Measurements from ENCODE around the gene MYLIP.

The MYLIP gene

GRCh38 chr6:16140607-16141006 lies 11.7 kb downstream of the MYLIP start:
- Mint-ChIP-seq H3K27me3 (ENCODE audit: low read depth) (no peaks in the 10 kb centered on the region), H3K4me1 (ENCODE audit: low read depth) (peaks cover 40% of the 10 kb centered on the region), H3K4me3 (no peak overlapping the region), H3K36me3 (ENCODE audit: low read depth) (peaks cover 38% of the 10 kb centered on the region), H3K27ac (no peak overlapping the region), H3K9me3 (no peaks in the 10 kb centered on the region)

GRCh38 chr6:16141514-16141913 lies 12.6 kb downstream of the MYLIP start:
- H3K9me3 Mint-ChIP-seq = no peaks in the 10 kb centered on the region
- peaks cover 45% of the 10 kb centered on the region for H3K36me3 Mint-ChIP-seq (ENCODE audit: low read depth)
- H3K27ac Mint-ChIP-seq = no peak overlapping the region
- H3K27me3 Mint-ChIP-seq (ENCODE audit: low read depth) = no peaks in the 10 kb centered on the region
- H3K4me3 Mint-ChIP-seq = no peak overlapping the region
- peaks cover 32% of the 10 kb centered on the region for H3K4me1 Mint-ChIP-seq (ENCODE audit: low read depth)

- H3K27ac Mint-ChIP-seq = no peak overlapping the region
- H3K4me1 Mint-ChIP-seq (ENCODE audit: low read depth) = peaks cover 15% of the 10 kb centered on the region
- H3K27me3 Mint-ChIP-seq (ENCODE audit: low read depth) = no peaks in the 10 kb centered on the region
- H3K36me3 Mint-ChIP-seq (ENCODE audit: low read depth) = peaks cover 70% of the 10 kb centered on the region
- no peaks in the 10 kb centered on the region for H3K9me3 Mint-ChIP-seq
- H3K4me3 Mint-ChIP-seq = no peak overlapping the region
Measured at GRCh38 chr6:16145038-16145437, 16.2 kb downstream of the MYLIP start.

GRCh38 chr6:16146028-16146427 lies 17.1 kb downstream of the MYLIP start:
- H3K27me3 Mint-ChIP-seq (ENCODE audit: low read depth) = no peaks in the 10 kb centered on the region
- H3K27ac Mint-ChIP-seq = no peak overlapping the region

GRCh38 chr6:16146527-16146955 lies 17.7 kb downstream of the MYLIP start:
- no peaks in the 10 kb centered on the region for H3K9me3 Mint-ChIP-seq
- H3K4me1 Mint-ChIP-seq (ENCODE audit: low read depth) = peaks cover 8% of the 10 kb centered on the region
- no peaks in the 10 kb centered on the region for H3K27me3 Mint-ChIP-seq (ENCODE audit: low read depth)
- H3K4me3 Mint-ChIP-seq = no peak overlapping the region
- no peak overlapping the region for H3K27ac Mint-ChIP-seq
- peaks cover 66% of the 10 kb centered on the region for H3K36me3 Mint-ChIP-seq (ENCODE audit: low read depth)

More at GRCh38 chr6:16146028-16146427, 17.1 kb downstream of the MYLIP start:
- Mint-ChIP-seq H3K9me3 (no peaks in the 10 kb centered on the region), H3K4me3 (no peak overlapping the region), H3K36me3 (ENCODE audit: low read depth) (peaks cover 68% of the 10 kb centered on the region), H3K4me1 (ENCODE audit: low read depth) (peaks cover 8% of the 10 kb centered on the region)

GRCh38 chr6:16148498-16148897 lies 19.6 kb downstream of the MYLIP start:
- Mint-ChIP-seq H3K27ac (no peak overlapping the region), H3K36me3 (ENCODE audit: low read depth) (peaks cover 53% of the 10 kb centered on the region), H3K4me3 (no peak overlapping the region), H3K9me3 (no peaks in the 10 kb centered on the region), H3K4me1 (ENCODE audit: low read depth) (peaks cover 6% of the 10 kb centered on the region), H3K27me3 (ENCODE audit: low read depth) (no peaks in the 10 kb centered on the region)

GRCh38 chr6:16149305-16149704 lies 20.4 kb downstream of the MYLIP start:
- Mint-ChIP-seq H3K4me1 (ENCODE audit: low read depth) (peaks cover 6% of the 10 kb centered on the region), H3K27ac (no peak overlapping the region), H3K27me3 (ENCODE audit: low read depth) (no peaks in the 10 kb centered on the region), H3K36me3 (ENCODE audit: low read depth) (peaks cover 47% of the 10 kb centered on the region), H3K9me3 (no peaks in the 10 kb centered on the region), H3K4me3 (no peak overlapping the region)

- peaks cover 50% of the 10 kb centered on the region for H3K36me3 Mint-ChIP-seq (ENCODE audit: low read depth)
- peaks cover 6% of the 10 kb centered on the region for H3K4me1 Mint-ChIP-seq (ENCODE audit: low read depth)
- H3K4me3 Mint-ChIP-seq = no peak overlapping the region
- H3K9me3 Mint-ChIP-seq = peaks cover under 1% of the 10 kb centered on the region
- no peaks in the 10 kb centered on the region for H3K27me3 Mint-ChIP-seq (ENCODE audit: low read depth)
- no peak overlapping the region for H3K27ac Mint-ChIP-seq
Measured at GRCh38 chr6:16150098-16150497, 21.2 kb downstream of the MYLIP start.

- Mint-ChIP-seq H3K27me3 (ENCODE audit: low read depth) (no peaks in the 10 kb centered on the region), H3K9me3 (peaks cover 5% of the 10 kb centered on the region), H3K4me1 (ENCODE audit: low read depth) (peaks cover 3% of the 10 kb centered on the region), H3K4me3 (no peak overlapping the region), H3K27ac (no peak overlapping the region), H3K36me3 (ENCODE audit: low read depth) (peaks cover 42% of the 10 kb centered on the region)
Measured at GRCh38 chr6:16153211-16153820, 24.4 kb downstream of the MYLIP start.

GRCh38 chr6:16154904-16155303 lies 26.0 kb downstream of the MYLIP start:
- Mint-ChIP-seq H3K36me3 (ENCODE audit: low read depth) (peaks cover 31% of the 10 kb centered on the region), H3K27me3 (ENCODE audit: low read depth) (no peaks in the 10 kb centered on the region), H3K27ac (no peak overlapping the region), H3K4me3 (no peak overlapping the region), H3K9me3 (peaks cover 5% of the 10 kb centered on the region), H3K4me1 (ENCODE audit: low read depth) (no peaks in the 10 kb centered on the region)

GRCh38 chr6:16157492-16157891 lies 28.6 kb downstream of the MYLIP start:
- Mint-ChIP-seq H3K27ac (no peak overlapping the region), H3K27me3 (ENCODE audit: low read depth) (no peaks in the 10 kb centered on the region), H3K36me3 (ENCODE audit: low read depth) (peaks cover 22% of the 10 kb centered on the region), H3K4me1 (ENCODE audit: low read depth) (peaks cover 8% of the 10 kb centered on the region), H3K9me3 (peaks cover 5% of the 10 kb centered on the region), H3K4me3 (no peak overlapping the region)

GRCh38 chr6:16157909-16158308 lies 29.0 kb downstream of the MYLIP start:
- H3K27ac Mint-ChIP-seq = no peak overlapping the region
- no peaks in the 10 kb centered on the region for H3K27me3 Mint-ChIP-seq (ENCODE audit: low read depth)
- peaks cover 8% of the 10 kb centered on the region for H3K4me1 Mint-ChIP-seq (ENCODE audit: low read depth)
- peaks cover 19% of the 10 kb centered on the region for H3K36me3 Mint-ChIP-seq (ENCODE audit: low read depth)
- no peak overlapping the region for H3K4me3 Mint-ChIP-seq
- H3K9me3 Mint-ChIP-seq = peaks cover 5% of the 10 kb centered on the region

- H3K4me3 Mint-ChIP-seq = no peak overlapping the region
- peaks cover 19% of the 10 kb centered on the region for H3K36me3 Mint-ChIP-seq (ENCODE audit: low read depth)
- H3K27ac Mint-ChIP-seq = no peak overlapping the region
- peaks cover 5% of the 10 kb centered on the region for H3K9me3 Mint-ChIP-seq
- no peaks in the 10 kb centered on the region for H3K27me3 Mint-ChIP-seq (ENCODE audit: low read depth)
- peaks cover 11% of the 10 kb centered on the region for H3K4me1 Mint-ChIP-seq (ENCODE audit: low read depth)
Measured at GRCh38 chr6:16158943-16159557, 30.2 kb downstream of the MYLIP start.

- Mint-ChIP-seq H3K36me3 (ENCODE audit: low read depth) (peaks cover 10% of the 10 kb centered on the region), H3K27me3 (ENCODE audit: low read depth) (peaks cover 2% of the 10 kb centered on the region), H3K4me3 (no peak overlapping the region), H3K4me1 (ENCODE audit: low read depth) (peaks cover 11% of the 10 kb centered on the region), H3K27ac (no peak overlapping the region), H3K9me3 (no peaks in the 10 kb centered on the region)
Measured at GRCh38 chr6:16160794-16161193, 31.9 kb downstream of the MYLIP start.

- H3K4me1 Mint-ChIP-seq (ENCODE audit: low read depth) = peaks cover 11% of the 10 kb centered on the region
- peaks cover 14% of the 10 kb centered on the region for H3K27me3 Mint-ChIP-seq (ENCODE audit: low read depth)
- H3K36me3 Mint-ChIP-seq (ENCODE audit: low read depth) = peaks cover 7% of the 10 kb centered on the region
- H3K27ac Mint-ChIP-seq = no peak overlapping the region
- H3K9me3 Mint-ChIP-seq = no peaks in the 10 kb centered on the region
- no peak overlapping the region for H3K4me3 Mint-ChIP-seq
Measured at GRCh38 chr6:16162003-16162402, 33.1 kb downstream of the MYLIP start.

Measured in T-helper 1 cell treated with Interleukin-12 subunit alpha and Interleukin-12 subunit beta and Interleukin-4 antibody, amounts not matched to agents 30 μg/mL and 1 μg/mL, for 36 hours (primary cell).